Loucy (cell line): ENCODE data around the gene MAP2K4.

Source experiments
- CTCF ChIP-seq: fragments of 200-600 bp; sonication (generic); conservative IDR thresholded peaks from 2 replicates; pipeline ENCODE4 v1.5.1; 2014; ENCODE audit warnings: mild to moderate bottlenecking, antibody characterized with exemption, low read length
- EZH2phosphoT487 ChIP-seq: fragments of 200-600 bp; IDR thresholded peaks from 2 replicates; pipeline ENCODE4 v1.6.1; 2018; ENCODE audit warnings: antibody characterized with exemption, mild to moderate bottlenecking, moderate library complexity, borderline replicate concordance

DNA sequence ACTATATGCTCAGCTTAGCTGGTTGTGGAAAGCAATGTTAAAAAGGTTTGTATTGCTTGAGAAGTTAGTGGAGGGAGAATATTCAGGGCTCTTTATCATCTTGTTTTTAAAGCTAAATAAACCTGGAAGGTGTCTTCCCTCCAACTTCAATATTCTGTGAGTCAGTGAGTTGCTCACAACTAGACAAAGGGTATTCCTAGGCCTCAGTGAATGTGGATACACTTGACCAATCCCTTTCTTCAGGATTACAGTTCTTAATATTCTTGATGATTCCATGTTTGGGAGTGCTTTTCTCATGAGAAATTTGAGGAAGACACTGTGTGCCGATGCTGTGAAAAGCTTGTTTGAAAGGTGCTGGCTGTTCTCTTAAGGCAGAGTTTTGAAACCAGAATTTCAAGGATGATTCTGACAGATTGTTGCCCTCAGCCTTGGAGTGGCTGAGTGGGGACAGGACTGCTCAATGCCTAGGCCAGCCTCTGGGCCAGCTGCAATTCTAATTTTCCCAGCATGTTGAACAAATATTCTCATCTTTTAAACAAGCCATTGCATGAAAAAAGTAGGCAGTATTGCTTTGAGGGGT lies 30.1 kb downstream of the MAP2K4 start:
- TF ChIP-seq CTCF (no peak), EZH2phosphoT487 (no peak)
